Dermis microvascular lymphatic vessel endothelial cell (primary cell): ENCODE measurements around the gene CLASP1. TPM values are rescaled to one million over a fixed set of nuclear protein-coding genes. Genes with fewer than 3 reads are reported as not detected.
"Not testable (repeated sequence)": the region's sequence is repeated elsewhere in the genome, so short reads cannot be mapped to it uniquely, and the experiment has no call there.

Experiments
- DNase-seq, 2 donors: peaks; one replicate each; pipeline versions ENCODE4 v3.0.0 to v3.0.0-alpha.2; 2010; ENCODE audit warnings: low read depth in 2 of 2
- total RNA-seq: library from RNA; depleted of rRNA; stranded (reverse); fragments of >200 nt; gene quantifications from 2 replicates; pipeline ENCODE4 v1.2.1, GENCODE V29; 2014

Gene CLASP1
- total RNA-seq, 1 donor from 2014 or later = 28.4 TPM

DNA sequence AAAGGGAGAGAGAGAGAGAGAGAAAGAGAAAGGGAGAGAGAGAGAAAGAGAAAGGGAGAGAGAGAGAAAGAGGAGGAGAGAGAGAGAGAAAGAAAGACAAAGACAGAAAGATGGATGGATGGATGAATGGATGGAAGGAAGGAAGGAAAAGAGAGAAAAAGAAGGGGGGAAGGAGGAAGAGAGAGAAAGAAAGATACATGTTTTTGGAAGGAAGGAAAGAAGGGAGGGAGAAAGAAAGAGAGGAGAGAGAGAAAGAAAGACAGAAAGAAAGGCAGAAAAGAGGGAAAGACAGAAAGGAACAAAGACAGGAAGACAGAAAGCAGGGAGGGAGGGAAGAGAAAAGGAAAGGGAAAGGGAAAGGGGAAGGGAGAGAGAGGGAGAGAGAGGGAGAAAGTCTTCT is 67.0 kb downstream of the CLASP1 start:
- DNase-seq = no peak

DNA sequence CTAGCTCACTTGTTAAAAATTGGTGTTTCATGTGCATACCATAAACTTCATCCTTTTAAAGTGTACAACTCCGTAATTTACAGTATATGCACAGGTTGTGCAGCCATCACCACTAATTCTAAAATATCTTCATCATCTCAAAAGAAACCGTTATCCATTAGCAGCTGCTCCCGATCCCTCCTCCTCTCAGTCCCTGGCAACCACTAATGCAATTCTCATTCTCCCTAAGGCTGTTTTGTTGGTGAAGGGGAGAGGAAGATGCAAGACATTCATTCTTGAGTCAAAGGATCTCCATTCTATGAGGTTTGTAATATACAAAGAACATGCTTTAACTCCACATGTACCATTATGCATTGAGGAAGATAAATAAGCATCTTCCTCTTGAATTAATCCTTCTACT is 70.0 kb downstream of the CLASP1 start:
- DNase-seq = no peak

DNA sequence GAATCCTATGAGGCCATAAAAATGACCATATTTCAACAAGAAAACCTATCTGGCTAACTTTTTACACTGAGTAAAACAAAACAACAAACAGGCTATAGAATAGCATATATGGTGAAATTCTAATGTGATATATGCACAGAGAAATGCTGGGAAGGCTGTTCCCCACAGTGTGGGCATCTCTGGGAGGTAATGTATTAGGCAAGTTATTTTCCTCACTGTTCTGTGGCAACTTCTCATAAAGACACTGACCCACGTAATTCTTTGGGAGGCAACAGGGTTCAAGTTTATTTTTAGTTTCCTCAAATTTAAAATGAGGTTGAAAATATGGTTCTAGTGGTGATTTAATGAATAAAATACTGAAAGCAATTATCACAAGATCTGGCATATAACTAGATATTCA is 71.9 kb downstream of the CLASP1 start:
- DNase-seq = no peak

DNA sequence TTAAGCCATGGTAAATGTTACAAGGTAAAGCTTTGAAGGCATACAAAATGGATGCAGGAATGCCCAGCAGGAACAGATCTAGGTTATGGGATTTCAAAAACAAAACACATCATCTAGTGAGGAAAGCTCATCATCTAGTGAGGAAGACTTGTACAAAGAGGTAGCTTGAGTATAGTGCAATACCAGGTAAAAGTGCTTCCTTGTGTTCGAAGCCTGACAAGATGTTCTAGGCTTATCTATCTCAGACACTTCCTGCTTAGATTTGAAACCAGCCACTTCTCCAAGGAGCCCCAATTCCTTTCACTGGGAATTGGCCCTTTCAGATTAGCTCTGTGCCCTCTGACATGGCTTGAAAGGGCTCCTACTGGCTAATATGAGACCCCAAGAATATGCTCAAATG is 73.0 kb downstream of the CLASP1 start:
- no peak for DNase-seq

DNA sequence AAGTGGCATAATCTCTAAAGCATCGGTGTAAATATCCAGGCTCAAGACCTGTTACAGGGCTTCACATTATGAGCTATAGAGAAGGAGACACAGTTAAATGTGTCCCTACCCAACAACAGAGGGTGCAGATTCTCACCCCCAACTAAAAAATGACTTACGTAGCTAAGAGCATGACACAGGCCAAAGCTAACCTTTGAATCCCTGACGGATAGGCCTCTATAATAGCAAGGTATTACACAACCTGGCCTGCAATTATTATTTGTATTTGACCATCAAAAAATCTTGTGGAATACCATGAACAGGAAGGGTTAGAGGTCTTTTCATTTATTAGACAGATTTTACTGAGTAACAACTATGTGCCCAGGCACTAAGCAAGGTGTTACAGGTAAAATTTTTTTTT is 73.5 kb downstream of the CLASP1 start:
- no peak for DNase-seq

DNA sequence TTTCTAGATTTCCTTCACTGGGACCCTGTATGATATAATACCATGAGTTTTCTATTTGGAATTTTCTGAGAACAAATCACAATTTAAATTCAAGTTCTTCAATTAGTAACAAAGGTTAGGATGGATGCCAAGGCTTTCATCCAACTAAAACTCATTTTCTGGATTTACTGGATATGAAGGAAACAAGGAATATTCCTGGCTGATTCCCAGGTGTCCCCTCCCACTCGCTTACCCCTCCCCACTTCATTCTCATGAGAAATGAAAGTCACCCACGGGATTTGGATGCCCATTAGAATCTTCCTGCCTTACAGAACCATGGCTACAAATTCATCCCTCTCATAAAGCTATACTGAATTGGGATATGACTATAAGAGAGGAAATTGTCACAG is 78.6 kb downstream of the CLASP1 start:
- peak in 1 of 2 donors; percentile 11 for DNase-seq

DNA sequence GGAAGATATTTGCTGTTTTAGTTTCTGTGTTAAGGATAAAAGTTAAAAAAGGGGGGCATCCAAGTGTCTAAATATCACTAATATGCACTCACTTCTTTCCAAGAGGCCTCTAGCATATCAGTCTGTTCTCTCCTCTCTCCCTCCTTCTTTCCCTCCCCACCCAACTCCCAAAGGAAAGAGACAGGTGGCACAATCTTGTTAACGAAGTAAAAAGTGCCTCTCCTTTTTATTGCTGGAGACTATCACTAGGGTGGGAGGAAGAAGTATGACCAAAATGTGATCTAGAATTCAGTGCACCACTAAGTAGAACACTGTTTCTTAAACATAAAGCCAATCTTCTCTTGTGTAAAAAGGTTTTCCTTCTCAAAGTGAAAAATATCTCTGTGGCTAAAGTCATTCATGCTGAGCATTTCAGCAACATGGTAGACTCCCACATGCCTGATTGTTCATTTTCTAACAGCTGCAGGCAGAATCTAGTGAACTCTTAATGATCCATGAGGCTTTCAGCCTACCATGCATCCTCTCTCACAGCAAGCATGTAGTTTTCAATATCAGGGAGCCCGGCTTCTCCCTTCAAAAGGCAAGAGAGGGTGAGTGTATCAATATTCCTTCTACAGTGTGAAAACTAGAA is 79.1 kb downstream of the CLASP1 start:
- no peak for DNase-seq

DNA sequence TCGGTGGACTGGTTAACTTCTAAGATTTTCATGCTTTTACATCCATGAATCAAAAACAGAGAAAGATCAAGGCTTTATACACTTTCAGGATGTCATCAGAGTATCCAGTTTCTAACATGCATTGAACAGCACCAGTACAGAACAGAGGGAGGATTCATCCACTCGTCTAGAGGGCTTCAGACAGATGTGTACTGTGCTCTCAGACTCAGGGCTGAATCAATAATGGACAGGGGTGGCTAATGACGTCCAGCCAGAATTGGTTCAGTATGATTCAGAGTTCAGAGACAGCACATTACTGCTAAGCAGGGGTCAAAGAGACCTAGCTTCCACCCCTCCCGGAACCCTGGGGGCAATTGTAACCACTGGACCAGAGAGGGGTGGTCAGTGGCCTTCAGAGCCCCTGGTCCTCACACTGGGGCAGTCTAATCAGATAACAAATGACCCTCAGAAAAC is 81.3 kb downstream of the CLASP1 start:
- DNase-seq = no peak

DNA sequence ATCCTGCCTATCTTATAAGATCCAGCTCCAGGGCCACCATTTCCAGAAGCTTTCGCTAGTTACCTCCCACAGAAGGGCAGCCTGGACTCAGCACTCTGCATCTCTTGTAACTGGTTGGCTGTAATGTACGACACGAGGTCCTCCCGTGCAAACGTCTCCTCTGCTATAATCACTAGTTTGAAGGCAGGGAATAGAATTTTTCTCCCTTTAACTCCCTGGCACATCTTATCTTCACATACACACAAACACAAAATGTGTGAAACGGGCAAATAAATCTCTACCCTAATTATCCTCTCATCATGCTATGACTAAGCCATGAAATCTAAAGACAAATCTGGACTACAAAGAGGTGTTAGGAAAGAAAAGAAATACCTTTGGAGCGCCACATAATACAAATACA is 81.8 kb downstream of the CLASP1 start:
- DNase-seq = no peak

DNA sequence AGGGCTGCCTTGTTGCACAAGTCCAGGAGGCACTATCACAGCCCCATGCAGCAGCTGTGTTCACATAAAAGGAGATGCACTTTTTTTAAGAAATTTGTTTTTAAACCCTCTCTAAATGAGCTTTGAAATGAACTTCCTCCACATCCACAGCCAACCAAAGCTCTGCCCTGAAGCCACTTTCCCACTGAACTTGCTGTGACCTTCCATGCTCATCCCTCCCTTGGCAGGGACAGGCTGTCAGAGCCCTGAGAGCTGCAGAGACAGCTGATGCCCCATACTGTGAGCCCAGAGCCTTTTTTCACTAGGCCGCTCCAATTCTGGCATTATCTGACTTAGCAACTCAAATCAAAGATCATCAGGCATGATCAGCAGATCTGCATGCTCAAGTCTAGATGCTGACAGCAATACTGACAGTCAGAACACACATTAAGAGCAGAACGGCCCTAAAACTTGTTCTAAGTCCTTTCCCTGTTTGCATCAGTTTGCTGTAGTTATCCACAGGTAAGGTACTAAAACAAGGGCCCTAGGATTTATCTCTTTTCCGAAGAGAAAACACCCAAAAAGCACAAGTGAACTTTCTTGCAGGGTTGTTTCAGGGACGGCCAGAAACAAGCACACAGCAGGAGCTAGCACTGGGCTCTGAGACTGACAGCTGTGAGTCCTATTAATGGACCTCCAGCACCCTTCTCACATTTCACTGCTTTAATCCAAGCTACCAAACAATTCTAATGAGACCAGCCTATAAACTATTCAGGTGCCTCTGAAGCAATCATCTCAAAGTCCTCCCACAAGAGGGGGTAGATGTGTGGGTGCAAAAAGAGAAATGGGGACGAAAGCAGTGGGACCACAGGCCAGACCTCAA is 83.6 kb downstream of the CLASP1 start:
- no peak for DNase-seq

DNA sequence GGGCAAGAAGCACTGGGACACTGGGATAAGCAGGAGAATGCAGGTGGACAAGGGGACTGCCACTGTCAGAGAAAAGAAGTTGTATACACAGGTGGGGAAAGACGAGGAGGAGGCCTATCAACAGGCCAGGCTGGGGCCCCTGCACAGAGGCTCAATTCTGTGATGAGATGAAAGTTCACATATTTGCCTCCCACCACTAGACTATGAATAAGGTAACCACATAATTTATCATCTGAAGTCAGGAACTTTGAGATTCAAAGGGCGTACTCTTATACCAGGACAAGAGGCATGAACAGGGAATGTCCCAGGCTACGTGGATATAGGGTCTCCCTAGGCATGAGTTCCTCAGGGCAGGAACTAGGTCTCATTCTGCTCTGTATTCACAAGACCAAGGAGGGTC is 84.4 kb downstream of the CLASP1 start:
- DNase-seq = no peak

DNA sequence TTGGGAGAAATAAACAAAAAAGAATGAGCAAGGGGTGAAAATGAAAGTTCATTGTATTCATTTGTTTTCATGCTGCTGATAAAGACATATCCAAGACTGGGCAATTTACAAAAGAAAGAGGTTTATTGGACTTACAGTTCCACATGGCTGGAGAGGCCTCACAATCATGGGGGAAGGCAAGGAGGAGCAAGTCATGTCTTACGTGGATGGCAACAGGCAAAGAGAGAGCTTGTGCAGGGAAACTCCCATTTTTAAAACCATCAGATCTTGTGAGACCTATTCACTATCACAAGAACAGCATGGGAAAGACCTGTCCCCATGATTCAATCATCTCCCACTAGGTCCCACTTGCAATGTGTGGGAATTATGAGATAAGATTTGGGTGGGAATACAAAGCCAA is 85.5 kb downstream of the CLASP1 start:
- DNase-seq = not testable (repeated sequence)

DNA sequence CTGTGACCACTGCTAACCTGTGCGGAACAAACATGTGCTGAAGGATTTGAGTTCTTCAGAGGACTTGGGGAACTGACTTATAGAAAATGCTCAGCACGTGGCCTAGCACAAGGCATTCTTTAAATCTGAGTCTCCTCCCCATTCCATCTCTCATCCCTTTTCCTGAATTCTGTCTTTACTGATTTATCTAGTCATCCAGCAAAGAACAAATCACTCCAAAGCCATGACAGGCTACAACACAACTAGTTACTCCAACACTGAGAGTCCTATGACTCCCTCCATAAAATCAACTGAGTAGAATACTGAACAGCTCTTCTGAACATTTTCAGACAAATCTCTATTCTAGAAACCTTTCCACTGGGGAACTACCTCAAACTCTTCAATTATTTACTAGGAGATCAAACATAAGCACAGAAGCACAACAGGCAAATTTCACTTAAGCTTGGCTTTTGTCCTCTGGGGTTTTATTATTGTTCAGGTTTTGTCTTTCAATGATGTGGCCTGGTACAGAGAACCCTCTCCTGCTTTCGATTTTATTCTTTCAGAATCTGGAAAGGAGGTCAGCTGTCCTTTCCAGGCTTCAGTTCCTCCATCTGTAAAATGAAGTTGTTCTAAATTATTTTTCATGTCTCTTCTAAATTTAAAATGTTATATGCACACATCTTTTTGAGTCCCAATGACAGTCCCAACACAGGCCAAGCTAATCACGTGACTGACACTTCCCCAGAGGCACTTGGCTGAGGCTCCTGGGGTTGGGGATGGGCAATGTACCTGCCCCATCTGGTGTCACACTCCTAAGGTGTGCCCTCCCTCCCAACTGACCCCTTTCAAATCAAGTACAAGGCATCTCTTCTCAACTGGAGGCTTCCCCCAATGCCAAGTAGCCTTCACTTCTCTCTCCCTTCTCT is 86.7 kb downstream of the CLASP1 start:
- DNase-seq = no peak

DNA sequence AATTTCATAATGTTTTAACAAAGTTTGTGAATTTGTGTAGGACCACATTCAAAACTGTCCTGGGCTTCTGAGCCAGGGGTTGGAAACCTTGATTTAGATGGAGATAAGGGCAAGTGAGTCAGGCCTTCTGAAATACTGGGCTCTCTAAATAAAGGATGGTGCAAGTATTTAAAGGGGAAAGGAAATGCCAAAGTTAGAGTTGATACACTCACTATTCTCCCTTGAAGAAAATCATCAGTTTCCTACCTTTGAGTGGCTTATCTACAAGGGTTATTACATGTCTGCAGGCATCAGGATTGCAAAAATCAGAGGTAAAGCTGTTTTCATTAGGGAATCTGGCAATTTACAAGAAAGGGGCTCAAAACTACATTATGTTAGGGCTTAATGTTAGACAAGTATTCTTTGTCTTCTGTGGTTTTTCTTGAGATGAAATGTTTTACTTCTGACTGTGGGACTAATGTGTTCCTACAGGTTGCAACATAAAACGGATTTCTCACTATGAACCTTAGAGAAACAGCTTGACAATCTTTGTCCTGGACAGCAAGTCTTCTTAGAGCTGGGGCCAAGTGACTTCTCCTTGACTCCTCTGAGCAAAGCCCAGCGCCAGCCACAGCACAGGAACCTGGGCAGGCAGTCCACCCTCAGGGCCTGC is 87.5 kb downstream of the CLASP1 start:
- DNase-seq = no peak

DNA sequence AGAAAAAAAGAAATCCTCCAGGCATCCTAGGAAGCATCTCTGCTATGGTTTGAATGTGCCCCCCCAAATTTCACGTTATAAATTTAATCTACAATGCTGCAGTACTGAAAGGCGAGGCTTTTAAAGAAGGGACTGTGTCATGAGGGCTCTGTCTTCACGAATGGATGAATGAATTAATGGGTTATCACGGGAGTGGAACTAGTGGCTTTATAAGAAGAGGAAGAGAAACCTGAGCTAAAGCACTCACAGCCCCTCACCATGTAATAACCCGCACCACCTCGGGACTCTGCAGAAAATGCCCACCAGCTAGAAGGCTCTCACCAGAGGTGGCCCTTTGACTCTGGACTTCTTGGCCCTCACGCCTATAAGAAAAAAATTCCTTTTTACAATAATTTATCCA is 90.9 kb downstream of the CLASP1 start:
- DNase-seq = no peak

DNA sequence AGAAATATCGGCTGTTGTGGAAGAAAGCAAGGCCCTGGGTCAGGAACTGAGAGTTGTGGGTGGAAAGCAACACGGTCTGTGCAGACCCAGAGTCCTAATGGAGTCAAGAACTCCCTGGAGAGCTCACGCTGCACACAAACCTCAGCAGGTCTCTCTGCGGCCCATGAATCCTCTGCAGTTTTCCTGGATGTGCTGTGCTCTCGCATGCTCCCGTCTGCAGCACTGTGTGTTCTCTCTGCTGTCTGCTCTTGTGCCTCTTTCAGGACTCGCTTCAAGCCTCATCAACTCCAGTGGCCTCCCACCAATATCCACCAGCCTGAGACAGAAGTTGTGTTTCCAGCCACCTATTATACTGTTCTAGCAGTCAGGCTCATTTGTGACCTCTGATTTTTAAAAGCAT is 94.3 kb downstream of the CLASP1 start:
- no peak for DNase-seq

DNA sequence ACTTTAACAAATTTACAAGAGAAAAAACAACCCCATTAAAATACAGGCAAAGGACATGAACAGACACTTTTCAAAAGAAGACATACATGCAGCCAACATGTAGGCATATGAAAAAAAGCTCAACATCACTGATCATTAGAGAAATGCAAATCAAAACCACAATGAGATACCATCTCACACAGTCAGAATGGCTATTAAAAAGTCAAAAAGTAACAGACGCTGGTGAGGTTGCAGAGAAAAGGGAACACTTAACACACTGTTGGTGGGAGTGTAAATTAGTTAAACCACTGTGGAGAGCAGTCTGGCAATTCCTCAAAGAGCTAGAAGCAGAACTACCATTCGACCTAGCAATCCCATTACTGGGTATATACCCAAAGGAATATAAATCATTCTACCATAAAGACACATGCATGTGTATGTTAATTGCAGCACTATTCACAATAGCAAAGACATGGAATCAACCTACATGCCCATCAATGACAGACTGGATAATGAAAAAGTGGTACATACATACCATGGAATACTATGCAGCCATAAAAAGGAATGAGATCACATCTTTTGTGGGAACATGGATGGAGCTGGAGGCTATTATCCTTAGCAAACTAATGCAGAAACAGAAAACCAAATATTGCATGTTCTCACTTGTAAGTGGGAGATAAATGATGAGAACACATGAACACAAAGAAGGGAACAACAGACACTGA is 96.6 kb downstream of the CLASP1 start:
- not testable (repeated sequence) for DNase-seq

DNA sequence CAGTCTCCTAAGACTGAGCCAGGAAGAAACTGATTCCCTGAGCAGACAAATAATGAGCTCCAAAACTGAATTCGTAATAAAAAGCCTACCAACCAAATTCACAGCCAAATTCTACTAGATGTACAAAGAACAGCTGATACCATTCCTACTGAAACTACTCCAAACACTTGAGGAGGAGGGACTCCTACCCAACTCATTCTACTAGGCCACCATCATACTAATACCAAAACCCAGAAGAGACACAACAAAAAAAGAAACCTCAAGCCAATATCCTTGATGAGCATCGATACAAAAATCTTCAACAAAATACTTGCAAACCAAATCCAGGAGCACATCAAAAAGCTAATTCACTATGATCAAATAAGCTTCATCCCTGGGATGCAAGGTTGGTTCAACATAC is 98.6 kb downstream of the CLASP1 start:
- DNase-seq = no peak

DNA sequence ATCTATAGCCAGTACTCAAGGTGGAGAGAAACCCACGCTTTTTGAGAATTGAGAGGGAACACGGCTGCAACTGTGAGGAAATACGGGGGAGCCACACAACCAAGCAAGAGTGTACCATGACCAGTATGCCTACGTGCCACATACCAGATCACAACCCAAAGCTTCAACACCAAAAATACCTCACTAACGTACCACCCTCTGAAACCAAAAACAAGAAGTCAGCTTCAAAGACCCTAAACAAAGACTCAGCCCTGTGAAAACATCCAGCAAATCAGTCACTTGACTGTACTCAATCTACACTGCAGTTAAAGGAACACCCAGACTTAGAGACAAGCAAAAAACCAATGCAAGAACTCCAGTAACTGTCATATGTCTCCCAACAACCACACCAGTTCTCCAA is 101.6 kb downstream of the CLASP1 start:
- DNase-seq = no peak

DNA sequence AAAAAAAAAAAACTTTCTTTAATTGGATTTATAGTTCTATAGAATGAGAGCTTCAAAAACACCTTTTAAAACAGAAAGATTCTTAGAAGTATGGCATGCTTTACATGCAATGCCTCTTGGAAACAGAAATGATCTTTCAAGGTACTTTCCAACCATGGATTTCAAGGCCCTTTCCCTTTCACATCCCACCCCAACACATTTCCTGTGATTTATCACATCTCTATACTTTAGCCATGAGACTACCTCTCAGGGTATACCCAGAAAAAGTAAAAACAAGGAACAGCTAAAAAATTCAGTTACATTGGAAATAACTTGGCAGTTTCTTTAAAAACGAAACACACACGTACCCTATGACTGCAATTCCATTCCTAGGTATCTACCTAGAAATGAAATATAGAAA is 103.3 kb downstream of the CLASP1 start:
- no peak for DNase-seq

DNA sequence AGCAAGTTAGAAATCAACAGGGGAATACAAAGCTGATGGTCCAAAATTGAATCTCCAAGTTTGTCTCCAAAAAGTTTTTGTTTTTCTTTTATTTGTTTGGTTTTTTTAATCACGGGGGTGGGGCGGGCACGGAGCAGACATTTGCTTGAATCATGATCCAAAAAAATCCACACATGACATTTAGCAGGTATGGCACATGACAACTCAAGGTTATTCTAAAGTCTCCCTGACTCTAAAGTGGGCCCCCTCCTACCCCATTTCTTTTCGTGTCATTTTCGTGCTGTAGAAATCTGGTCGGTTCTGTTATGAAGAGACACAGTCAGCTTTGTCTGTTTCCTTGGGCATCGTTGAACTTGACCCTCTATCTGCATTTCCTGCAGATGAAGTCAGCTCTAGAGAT is 104.0 kb downstream of the CLASP1 start:
- no peak for DNase-seq
